Limb (tissue), 2 donors: ENCODE measurements around the gene HID1.

Source experiments
- DNase-seq, 2 donors: peaks; one replicate each; pipeline ENCODE4 v3.0.0-alpha.2; 2016; ENCODE audit errors: extremely low spot score in 2 of 2

Gene HID1

GRCh38 chr17:74951680-74952421 lies 20.7 kb downstream of the HID1 start:
- no peak for DNase-seq

GRCh38 chr17:74951065-74951464 lies 21.5 kb downstream of the HID1 start:
- no peak for DNase-seq

GRCh38 chr17:74950207-74950606 lies 22.4 kb downstream of the HID1 start:
- DNase-seq, result no peak

- no peak for DNase-seq
Measured at GRCh38 chr17:74949455-74950115, 23.0 kb downstream of the HID1 start.

- DNase-seq, result no peak
Measured at GRCh38 chr17:74947041-74947754, 25.4 kb downstream of the HID1 start.

GRCh38 chr17:74946641-74947040 lies 25.9 kb downstream of the HID1 start:
- DNase-seq, result no peak

GRCh38 chr17:74945543-74945942 lies 27.0 kb downstream of the HID1 start:
- DNase-seq, result no peak

- no peak for DNase-seq
Measured at GRCh38 chr17:74943808-74944522, 28.6 kb downstream of the HID1 start.

- no peak for DNase-seq
Measured at GRCh38 chr17:74941128-74941725, 31.3 kb downstream of the HID1 start.

GRCh38 chr17:74939534-74939933 lies 33.0 kb downstream of the HID1 start:
- DNase-seq, result no peak

- DNase-seq, result no peak
Measured at GRCh38 chr17:74938194-74938950, 34.2 kb downstream of the HID1 start.

GRCh38 chr17:74937064-74938051 lies 35.2 kb downstream of the HID1 start:
- no peak for DNase-seq

- no peak for DNase-seq
Measured at GRCh38 chr17:74936470-74936799, 36.1 kb downstream of the HID1 start.

- DNase-seq, result no peak
Measured at GRCh38 chr17:74935585-74936469, 36.7 kb downstream of the HID1 start, which contains the start of gene OTOP3. Gene OTOP3, plus strand, starts transcription at chr17:74935898. Its CDS starts 24 bp downstream, at chr17:74935922.

- DNase-seq, result no peak
Measured at GRCh38 chr17:74935048-74935447, 37.5 kb downstream of the HID1 start.

- no peak for DNase-seq
Measured at GRCh38 chr17:74930535-74931036, 42.0 kb downstream of the HID1 start.

- DNase-seq, result no peak
Measured at GRCh38 chr17:74928786-74929185, 43.8 kb downstream of the HID1 start.

GRCh38 chr17:74925242-74925641 lies 47.3 kb downstream of the HID1 start:
- DNase-seq, result no peak
